ENCODE measurements around the gene RPS3.

Gene RPS3

GRCh38 chr11:75388386-75389275, 10.7 kb upstream of the RPS3 start:
- in situ Hi-C loops (cut with MboI; ENCODE audit: low pct_unique_long_range_greater_than_20kb, low sequenced_read_pairs, unreplicated experiment) = loop anchor here (5.0 kb wide), 1 partner anchor 111 kb away; no protein-coding TSS in a partner anchor
- DNase-seq (ENCODE audit: low spot score) = peak; percentile 78
- TF ChIP-seq CTCF (IDR thresholded peaks at IDR 0.05; ENCODE audit: extremely low read depth, insufficient read depth, missing control alignments) = peak; percentile 77

- in situ Hi-C loops (cut with MboI; ENCODE audit: low pct_unique_long_range_greater_than_20kb, low sequenced_read_pairs, unreplicated experiment) = loop anchor here (5.0 kb wide), 1 partner anchor 112 kb away; no protein-coding TSS in a partner anchor
- no peak for TF ChIP-seq CTCF (IDR thresholded peaks at IDR 0.05; ENCODE audit: extremely low read depth, insufficient read depth, missing control alignments)
- no peak for DNase-seq (ENCODE audit: low spot score)
These were observed 10.1 kb upstream of the RPS3 start for GRCh38 chr11:75389276-75389605.

GRCh38 chr11:75389925-75390324, 9.4 kb upstream of the RPS3 start:
- no peak for TF ChIP-seq CTCF (IDR thresholded peaks at IDR 0.05; ENCODE audit: extremely low read depth, insufficient read depth, missing control alignments)
- DNase-seq (ENCODE audit: low spot score) = no peak
- in situ Hi-C loops (cut with MboI; ENCODE audit: low pct_unique_long_range_greater_than_20kb, low sequenced_read_pairs, unreplicated experiment) = loop anchor here (5.0 kb wide), 1 partner anchor 113 kb away; no protein-coding TSS in a partner anchor

GRCh38 chr11:75394085-75394840, 5.1 kb upstream of the RPS3 start:
- no peak for TF ChIP-seq CTCF (IDR thresholded peaks at IDR 0.05; ENCODE audit: extremely low read depth, insufficient read depth, missing control alignments)
- in situ Hi-C loops (cut with MboI; ENCODE audit: low pct_unique_long_range_greater_than_20kb, low sequenced_read_pairs, unreplicated experiment) = no loop called here
- DNase-seq (ENCODE audit: low spot score) = no peak

GRCh38 chr11:75398906-75399305, 412 bp upstream of the RPS3 start:
- TF ChIP-seq CTCF (IDR thresholded peaks at IDR 0.05; ENCODE audit: extremely low read depth, insufficient read depth, missing control alignments) = no peak
- DNase-seq (ENCODE audit: low spot score) = no peak
- in situ Hi-C loops (cut with MboI; ENCODE audit: low pct_unique_long_range_greater_than_20kb, low sequenced_read_pairs, unreplicated experiment) = no loop called here

GRCh38 chr11:75400146-75400865, 988 bp downstream of the RPS3 start:
- DNase-seq (ENCODE audit: low spot score) = no peak

More at GRCh38 chr11:75400146-75400865, 988 bp downstream of the RPS3 start:
- no peak for TF ChIP-seq CTCF (IDR thresholded peaks at IDR 0.05; ENCODE audit: extremely low read depth, insufficient read depth, missing control alignments)
- in situ Hi-C loops (cut with MboI; ENCODE audit: low pct_unique_long_range_greater_than_20kb, low sequenced_read_pairs, unreplicated experiment) = no loop called here
